Activated gamma-delta T cell treated with Interleukin-2 at 50 U/mL for 16 hours (primary cell): ENCODE results near the gene EXOSC7.
"Not testable (repeated sequence)": the region's sequence is repeated elsewhere in the genome, so short reads cannot be mapped to it uniquely, and the experiment has no call there.

Source experiments
- DNase-seq: peaks from one replicate; pipeline ENCODE4 v3.0.0-alpha.2; 2020

The EXOSC7 gene

GRCh38 chr3:45026038-45026437, 50.0 kb downstream of the EXOSC7 start, which contains the start of gene CLEC3B:
Gene CLEC3B, plus strand, starts transcription at chr3:45026303. Its CDS starts 60 bp downstream, at chr3:45026363.
- DNase-seq, result no peak

- no peak for DNase-seq
These were observed 50.9 kb downstream of the EXOSC7 start for GRCh38 chr3:45026957-45027356.

GRCh38 chr3:45027441-45027840, 51.4 kb downstream of the EXOSC7 start:
- no peak for DNase-seq

GRCh38 chr3:45029216-45029615, 53.2 kb downstream of the EXOSC7 start:
- DNase-seq, result no peak

- no peak for DNase-seq
These were observed 53.6 kb downstream of the EXOSC7 start for GRCh38 chr3:45029661-45030060.

GRCh38 chr3:45031531-45031930, 55.5 kb downstream of the EXOSC7 start:
- DNase-seq, result no peak

GRCh38 chr3:45032113-45032512, 56.1 kb downstream of the EXOSC7 start:
- no peak for DNase-seq

- no peak for DNase-seq
These were observed 57.7 kb downstream of the EXOSC7 start for GRCh38 chr3:45033791-45034190.

GRCh38 chr3:45034612-45035252, 58.7 kb downstream of the EXOSC7 start:
- DNase-seq, result peak; percentile 16

- no peak for DNase-seq
These were observed 59.6 kb downstream of the EXOSC7 start for GRCh38 chr3:45035441-45036301.

GRCh38 chr3:45037720-45038455, 61.8 kb downstream of the EXOSC7 start:
- DNase-seq, result peak; percentile 90

- no peak for DNase-seq
These were observed 65.6 kb downstream of the EXOSC7 start for GRCh38 chr3:45041666-45042065.

- DNase-seq, result no peak
These were observed 66.1 kb downstream of the EXOSC7 start for GRCh38 chr3:45042162-45042561.

- no peak for DNase-seq
These were observed 67.8 kb downstream of the EXOSC7 start for GRCh38 chr3:45043728-45044299.

- DNase-seq, result no peak
These were observed 72.2 kb downstream of the EXOSC7 start for GRCh38 chr3:45048244-45048643.

- no peak for DNase-seq
These were observed 73.8 kb downstream of the EXOSC7 start for GRCh38 chr3:45049807-45050206.

- DNase-seq, result no peak
These were observed 75.6 kb downstream of the EXOSC7 start for GRCh38 chr3:45051685-45052084.

GRCh38 chr3:45053805-45054195, 77.8 kb downstream of the EXOSC7 start:
- DNase-seq, result not testable (repeated sequence)

- no peak for DNase-seq
These were observed 78.3 kb downstream of the EXOSC7 start for GRCh38 chr3:45054196-45054857.

GRCh38 chr3:45055032-45055410, 79.0 kb downstream of the EXOSC7 start:
- DNase-seq, result no peak

GRCh38 chr3:45055411-45056143, 79.5 kb downstream of the EXOSC7 start:
- DNase-seq, result no peak
